Vagina (tissue), 2 donors: ENCODE results near the gene FAM180A. TPM values are rescaled to one million over a fixed set of nuclear protein-coding genes. Genes with fewer than 3 reads are reported as not detected.

Experiments
- DNase-seq, 2 donors: peaks; one replicate each; pipeline ENCODE4 v3.0.0-alpha.2; 2017; ENCODE audit errors: extremely low spot score in 2 of 2
- H3K27ac ChIP-seq: fragments of 200-600 bp; sonication (generic); one replicate; pipeline ENCODE4 v1.5.1; 2019
- H3K27me3 ChIP-seq: fragments of 200-600 bp; sonication (generic); one replicate; pipeline ENCODE4 v1.5.1; 2019
- H3K36me3 ChIP-seq, 2 donors: fragments of 200-600 bp; sonication (generic); one replicate each; pipeline ENCODE4 v1.5.1; 2017 to 2019
- H3K4me1 ChIP-seq: fragments of 200-600 bp; sonication (generic); one replicate; pipeline ENCODE4 v1.5.1; 2019
- H3K4me3 ChIP-seq, 2 donors: fragments of 200-600 bp; sonication (generic); 1 replicate in 1 of 2; 2 replicates in 1 of 2; pipeline ENCODE4 v1.5.1; 2016 to 2019
- H3K9me3 ChIP-seq: fragments of 200-600 bp; sonication (generic); one replicate; pipeline ENCODE4 v1.5.1; 2019
- CTCF ChIP-seq, 3 experiments: fragments of 450-650 bp in 2 of 3; fragments of 200-600 bp in 1 of 3; sonication (generic) in 1 of 3; IDR thresholded peaks; one replicate each; pipeline ENCODE4 v1.5.1; 2017 to 2019; ENCODE audit warnings: antibody characterized with exemption in 3 of 3, mild to moderate bottlenecking in 2 of 3, moderate library complexity in 2 of 3
- POLR2A ChIP-seq, 2 donors: fragments of 450-650 bp; IDR thresholded peaks; one replicate each; pipeline ENCODE4 v1.6.1; 2017; ENCODE audit warnings: antibody characterized with exemption in 2 of 2, mild to moderate bottlenecking in 2 of 2, moderate library complexity in 2 of 2
- POLR2AphosphoS5 ChIP-seq, 2 donors: sonication (generic); formaldehyde crosslinking; IDR thresholded peaks; one replicate each; pipeline ENCODE4 v1.9.0; 2017; ENCODE audit warnings: antibody characterized with exemption in 2 of 2, mild to moderate bottlenecking in 2 of 2, low read depth in 1 of 2; ENCODE audit not compliant: insufficient read depth in 1 of 2
- intact Hi-C: fragments of 100-400 bp; cut with DNase I; formaldehyde crosslinking; loops from one replicate; pipeline ENCODE4 v1.15.1; 2023
- total RNA-seq: library from RNA; depleted of rRNA; stranded (reverse); fragments of >200 nt; gene quantifications from one replicate; pipeline ENCODE4 v1.2.3, GENCODE V29; 2016

Gene FAM180A
- total RNA-seq, 1 donor from 2014 or later, result 7.1 TPM

DNA sequence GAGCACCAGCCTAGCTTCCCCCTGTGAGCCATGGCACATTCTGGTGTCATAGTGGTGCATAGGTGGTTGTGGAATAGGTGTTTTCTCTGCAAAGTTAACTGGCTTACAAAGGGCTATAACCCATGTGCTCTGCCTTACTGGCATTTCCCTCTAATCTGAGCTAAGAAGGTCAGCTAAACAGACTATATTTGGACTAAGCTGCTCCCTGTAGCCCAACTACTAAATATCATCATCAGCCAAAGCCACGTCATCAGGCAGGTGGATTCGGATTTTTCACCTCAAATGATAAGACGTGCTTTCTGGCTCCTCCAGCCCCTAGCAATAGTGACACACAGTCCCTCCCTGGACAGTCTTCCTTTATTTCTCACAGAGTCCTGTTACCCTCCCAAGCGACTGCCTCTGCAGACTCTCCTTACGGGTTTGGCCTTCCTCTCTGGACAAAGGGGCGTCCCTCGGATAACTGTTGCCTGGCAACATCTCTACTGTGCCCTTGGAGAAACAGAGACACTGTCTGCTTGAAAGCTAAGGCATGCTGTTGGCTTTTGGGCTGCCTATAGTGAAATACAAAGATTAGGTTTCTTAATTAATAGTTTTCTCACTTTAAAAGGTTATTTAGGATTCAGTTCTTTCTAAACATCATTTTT, 29.7 kb downstream of the FAM180A start:
- Histone ChIP-seq H3K4me1 (peaks cover 17% of the 10 kb centered on the region), H3K4me3 (no peak overlapping the region), H3K36me3 (no peaks in the 10 kb centered on the region), H3K9me3 (no peaks in the 10 kb centered on the region), H3K27ac (no peak overlapping the region), H3K27me3 (no peaks in the 10 kb centered on the region)
- intact Hi-C loops, result no loop called here
- TF ChIP-seq CTCF (IDR thresholded peaks at IDR 0.05), result no peak
- no peak for DNase-seq

DNA sequence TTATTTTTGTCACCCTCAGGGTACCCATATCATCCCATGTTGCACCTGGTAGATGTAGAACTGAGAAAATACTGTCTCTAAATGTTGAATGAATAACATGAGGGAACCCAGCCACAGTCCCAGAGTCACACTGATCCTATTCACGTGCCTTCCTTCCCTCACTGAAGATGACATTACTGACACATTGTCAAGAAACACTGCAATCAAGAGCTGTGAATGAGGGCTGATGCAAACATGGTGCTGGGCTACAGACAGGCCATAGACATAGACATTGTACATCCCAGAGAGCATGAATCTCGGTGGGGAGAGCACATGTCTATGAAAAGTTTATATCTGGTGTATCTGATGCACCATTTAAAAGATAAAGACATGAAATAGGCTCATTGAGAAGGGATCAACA, 30.4 kb downstream of the FAM180A start:
- H3K9me3 ChIP-seq, result no peaks in the 10 kb centered on the region
- intact Hi-C loops, result no loop called here
- DNase-seq, result no peak
- H3K27ac ChIP-seq, result no peak overlapping the region
- no peaks in the 10 kb centered on the region for H3K36me3 ChIP-seq
- H3K4me1 ChIP-seq, result peaks cover 11% of the 10 kb centered on the region
- no peaks in the 10 kb centered on the region for H3K27me3 ChIP-seq
- H3K4me3 ChIP-seq, result no peak overlapping the region
- TF ChIP-seq POLR2AphosphoS5 (IDR thresholded peaks at IDR 0.05; ENCODE audit: insufficient read depth in 1 of 2, low read depth in 1 of 2) (no peak), CTCF (IDR thresholded peaks at IDR 0.05) (no peak), POLR2A (IDR thresholded peaks at IDR 0.05) (no peak)

DNA sequence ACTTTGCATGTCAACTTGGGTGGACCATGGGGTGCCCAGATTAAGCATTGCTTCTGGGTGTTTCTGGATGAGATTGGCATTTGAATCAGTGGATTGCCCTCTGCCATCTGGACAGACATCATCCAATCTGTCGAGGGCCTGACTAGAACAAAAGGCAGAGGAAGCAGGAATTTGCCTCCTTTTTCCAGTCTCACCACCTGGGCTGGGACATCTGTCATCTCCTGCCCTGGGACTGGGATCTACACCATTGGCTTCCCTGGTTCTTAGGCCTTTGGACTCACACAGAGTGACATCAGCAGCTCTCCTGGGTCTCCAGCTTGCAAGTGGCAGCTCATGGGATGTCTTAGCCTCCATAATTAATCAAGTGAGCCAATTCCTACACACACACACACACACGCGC, 30.9 kb downstream of the FAM180A start:
- Histone ChIP-seq H3K4me1 (peaks cover 6% of the 10 kb centered on the region), H3K36me3 (no peaks in the 10 kb centered on the region), H3K9me3 (no peaks in the 10 kb centered on the region), H3K27ac (no peak overlapping the region), H3K4me3 (no peak overlapping the region), H3K27me3 (no peaks in the 10 kb centered on the region)
- TF ChIP-seq CTCF (IDR thresholded peaks at IDR 0.05) (no peak), POLR2AphosphoS5 (IDR thresholded peaks at IDR 0.05; ENCODE audit: insufficient read depth in 1 of 2, low read depth in 1 of 2) (no peak), POLR2A (IDR thresholded peaks at IDR 0.05) (no peak)
- intact Hi-C loops, result no loop called here
- no peak for DNase-seq

DNA sequence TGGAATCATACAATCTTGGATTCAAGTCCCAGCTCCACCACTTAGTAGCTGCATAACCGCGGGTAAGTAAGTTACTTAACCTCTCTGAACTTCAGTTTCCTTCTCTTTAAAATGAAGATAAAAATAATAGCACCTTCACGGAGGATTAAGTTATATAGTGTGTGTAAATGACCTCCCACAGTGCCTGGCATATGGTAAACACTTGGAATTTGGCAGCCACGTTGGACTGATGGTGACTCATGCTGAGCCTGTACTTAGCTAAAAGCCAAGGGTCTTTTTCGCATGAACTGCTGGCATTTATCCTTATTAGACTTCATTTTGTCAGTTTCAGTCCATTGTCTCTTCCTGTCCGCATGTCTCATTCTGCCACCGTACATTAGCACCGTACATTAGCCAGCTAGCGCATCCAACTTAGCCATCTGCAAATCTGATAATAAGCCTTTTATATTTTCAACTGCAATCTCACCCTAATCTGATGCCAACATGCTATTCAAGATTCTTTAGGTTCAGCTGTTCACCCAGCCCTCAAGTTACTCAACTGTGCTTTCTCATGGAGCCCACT, 31.9 kb downstream of the FAM180A start:
- intact Hi-C loops, result no loop called here
- Histone ChIP-seq H3K36me3 (no peaks in the 10 kb centered on the region), H3K4me3 (no peak overlapping the region), H3K27me3 (no peaks in the 10 kb centered on the region), H3K9me3 (no peaks in the 10 kb centered on the region), H3K4me1 (peaks cover 6% of the 10 kb centered on the region), H3K27ac (no peak overlapping the region)
- TF ChIP-seq POLR2A (IDR thresholded peaks at IDR 0.05) (no peak), CTCF (IDR thresholded peaks at IDR 0.05) (no peak), POLR2AphosphoS5 (IDR thresholded peaks at IDR 0.05; ENCODE audit: insufficient read depth in 1 of 2, low read depth in 1 of 2) (no peak)
- DNase-seq, result no peak

DNA sequence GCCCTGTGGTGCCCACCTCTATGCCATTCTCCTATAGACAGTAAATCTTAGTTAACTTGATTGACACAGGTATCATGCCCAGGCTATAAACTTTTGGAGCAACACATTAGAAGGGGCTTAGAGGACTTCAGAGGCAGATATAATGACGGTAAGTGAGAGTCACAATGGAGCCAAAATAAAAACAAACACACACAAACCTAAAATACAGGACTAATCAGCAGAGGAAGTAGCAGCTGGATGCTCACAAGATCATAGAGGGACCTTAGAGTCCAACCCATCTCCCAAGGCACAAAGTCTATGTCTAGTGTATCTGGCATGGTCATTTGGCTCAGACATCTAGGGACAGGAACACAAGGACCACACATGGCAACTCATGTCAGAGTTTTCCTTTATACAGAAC, 32.9 kb downstream of the FAM180A start:
- Histone ChIP-seq H3K4me1 (peaks cover 6% of the 10 kb centered on the region), H3K4me3 (no peak overlapping the region), H3K27ac (no peak overlapping the region), H3K27me3 (no peaks in the 10 kb centered on the region), H3K9me3 (no peaks in the 10 kb centered on the region), H3K36me3 (no peaks in the 10 kb centered on the region)
- TF ChIP-seq POLR2A (IDR thresholded peaks at IDR 0.05), result no peak
- DNase-seq, result no peak
- intact Hi-C loops, result no loop called here
